ENCODE measurements around the gene GUCY1A1.
"Not testable (repeated sequence)": the region's sequence is repeated elsewhere in the genome, so short reads cannot be mapped to it uniquely, and the experiment has no call there.

GUCY1A1 gene

GRCh38 chr4:155666344-155667221, at the start of gene GUCY1A1:
Gene GUCY1A1, plus strand, starts transcription at chr4:155666848. Its CDS starts 30,020 bp downstream, at chr4:155696868.
- no peak for DNase-seq

GRCh38 chr4:155617296-155617695, 49.4 kb upstream of the GUCY1A1 start:
- no peak for DNase-seq

- DNase-seq = no peak
These were observed 48.3 kb upstream of the GUCY1A1 start for GRCh38 chr4:155618183-155618838.

GRCh38 chr4:155620637-155621036, 46.0 kb upstream of the GUCY1A1 start:
- DNase-seq = no peak

GRCh38 chr4:155624478-155624877, 42.2 kb upstream of the GUCY1A1 start:
- DNase-seq = no peak

GRCh38 chr4:155626561-155626960, 40.1 kb upstream of the GUCY1A1 start:
- no peak for DNase-seq

GRCh38 chr4:155629183-155629825, 37.3 kb upstream of the GUCY1A1 start:
- DNase-seq = no peak

- DNase-seq = no peak
These were observed 36.7 kb upstream of the GUCY1A1 start for GRCh38 chr4:155629956-155630355.

- no peak for DNase-seq
These were observed 34.3 kb upstream of the GUCY1A1 start for GRCh38 chr4:155632310-155632840.

- no peak for DNase-seq
These were observed 28.3 kb upstream of the GUCY1A1 start for GRCh38 chr4:155638195-155638965.

GRCh38 chr4:155639704-155640523, 26.7 kb upstream of the GUCY1A1 start:
- DNase-seq = no peak

GRCh38 chr4:155640751-155641150, 25.9 kb upstream of the GUCY1A1 start:
- no peak for DNase-seq

- DNase-seq = no peak
These were observed 23.6 kb upstream of the GUCY1A1 start for GRCh38 chr4:155643087-155643486.

- DNase-seq = no peak
These were observed 20.6 kb upstream of the GUCY1A1 start for GRCh38 chr4:155646001-155646400.

GRCh38 chr4:155650785-155651184, 15.9 kb upstream of the GUCY1A1 start:
- DNase-seq = not testable (repeated sequence)

GRCh38 chr4:155653052-155653451, 13.6 kb upstream of the GUCY1A1 start:
- no peak for DNase-seq

- DNase-seq = no peak
These were observed 10.6 kb upstream of the GUCY1A1 start for GRCh38 chr4:155656025-155656424.

GRCh38 chr4:155657169-155657568, 9.5 kb upstream of the GUCY1A1 start:
- DNase-seq = no peak

GRCh38 chr4:155657985-155658680, 8.5 kb upstream of the GUCY1A1 start:
- DNase-seq = no peak

GRCh38 chr4:155658681-155659064, 8.0 kb upstream of the GUCY1A1 start:
- no peak for DNase-seq

GRCh38 chr4:155659176-155659575, 7.5 kb upstream of the GUCY1A1 start:
- DNase-seq = no peak

Data from activated T-cell treated with anti-CD3 and anti-CD28 coated beads for 4 hours (primary cell).